ENCODE results near the gene PARD3B.
"Not testable (repeated sequence)": the region's sequence is repeated elsewhere in the genome, so short reads cannot be mapped to it uniquely, and the experiment has no call there.

PARD3B gene

DNA sequence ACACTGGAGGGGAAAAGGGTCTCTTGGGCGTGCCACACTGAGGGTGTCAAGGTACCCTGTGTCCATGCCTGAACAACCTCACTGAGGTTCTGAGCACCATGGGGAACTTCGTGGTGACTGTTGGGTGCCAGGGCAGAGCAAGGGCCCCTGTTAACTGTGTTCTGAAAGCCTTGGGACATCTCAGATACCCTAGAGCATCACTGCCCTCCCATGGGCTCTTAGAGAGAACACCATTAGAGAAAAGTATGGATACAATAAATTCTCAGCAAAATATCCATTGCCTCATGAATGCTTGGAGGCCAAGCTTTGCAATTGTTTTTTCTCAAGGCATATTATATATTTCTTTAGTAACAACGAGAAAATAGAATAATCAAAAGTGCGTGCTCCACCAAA lies 648.6 kb downstream of the PARD3B start:
- H3K4me1 Mint-ChIP-seq, result peaks cover 8% of the 10 kb centered on the region
- H3K27ac Mint-ChIP-seq, result no peak overlapping the region
- H3K4me3 Mint-ChIP-seq, result no peak overlapping the region
- ATAC-seq (no peak), DNase-seq (no peak)
- no peaks in the 10 kb centered on the region for H3K9me3 Mint-ChIP-seq
- H3K27me3 Mint-ChIP-seq, result no peaks in the 10 kb centered on the region

- ATAC-seq, result peak; percentile 49
- Mint-ChIP-seq H3K4me3 (no peak overlapping the region), H3K27me3 (no peaks in the 10 kb centered on the region), H3K27ac (no peak overlapping the region), H3K4me1 (peaks cover 8% of the 10 kb centered on the region), H3K9me3 (no peaks in the 10 kb centered on the region)
- DNase-seq, result peak; percentile 8 to 11
These were observed 652.3 kb downstream of the PARD3B start for GRCh38 chr2:205197468-205198139.

DNA sequence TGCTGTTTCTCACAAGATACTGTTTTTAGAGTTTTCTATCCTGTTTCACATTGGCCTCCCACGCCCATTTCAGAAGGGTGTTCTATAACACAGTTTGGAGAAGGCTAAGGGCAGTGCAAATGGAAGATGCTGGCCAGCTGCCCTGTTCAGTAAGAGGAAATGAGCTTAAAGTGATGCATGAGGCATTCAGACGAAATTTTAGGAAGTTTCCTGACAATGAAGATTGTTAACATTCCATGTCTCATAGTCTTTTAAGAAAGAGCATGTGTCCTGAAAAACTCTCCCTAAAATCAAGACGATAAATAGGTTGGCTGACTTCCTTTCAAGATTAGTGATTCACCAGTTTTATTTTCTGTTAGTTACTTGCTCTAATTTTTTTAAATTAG lies 652.9 kb downstream of the PARD3B start:
- peaks cover 8% of the 10 kb centered on the region for H3K4me1 Mint-ChIP-seq
- no peak for DNase-seq
- ATAC-seq, result no peak
- no peak overlapping the region for H3K27ac Mint-ChIP-seq
- no peak overlapping the region for H3K4me3 Mint-ChIP-seq
- no peaks in the 10 kb centered on the region for H3K9me3 Mint-ChIP-seq
- no peaks in the 10 kb centered on the region for H3K27me3 Mint-ChIP-seq

- DNase-seq (no peak), ATAC-seq (no peak)
- Mint-ChIP-seq H3K27ac (no peak overlapping the region), H3K4me1 (peaks cover 8% of the 10 kb centered on the region), H3K27me3 (no peaks in the 10 kb centered on the region), H3K9me3 (no peaks in the 10 kb centered on the region), H3K4me3 (no peak overlapping the region)
These were observed 654.0 kb downstream of the PARD3B start for GRCh38 chr2:205199165-205199850.

DNA sequence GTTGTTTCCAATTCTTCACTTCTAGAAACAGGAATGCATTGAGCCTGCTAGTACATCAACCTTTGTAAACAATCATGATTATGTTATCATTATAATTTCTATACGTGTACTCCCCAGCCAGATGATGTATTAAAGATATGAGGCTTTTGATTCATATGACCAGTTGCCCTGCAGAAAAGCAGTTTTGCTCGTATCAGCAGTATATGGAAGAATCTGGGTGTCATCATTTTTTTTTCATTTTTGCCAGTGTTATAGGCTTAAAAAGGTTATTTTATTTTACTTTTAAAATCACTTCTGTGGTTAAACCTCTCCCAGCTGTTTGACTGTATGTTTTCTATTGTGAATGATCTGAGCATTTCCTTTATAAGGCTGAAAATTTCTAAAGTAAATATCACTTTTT lies 665.2 kb downstream of the PARD3B start:
- no peaks in the 10 kb centered on the region for H3K27me3 Mint-ChIP-seq
- no peaks in the 10 kb centered on the region for H3K4me1 Mint-ChIP-seq
- ATAC-seq, result no peak
- no peak overlapping the region for H3K4me3 Mint-ChIP-seq
- H3K27ac Mint-ChIP-seq, result no peak overlapping the region
- DNase-seq, result no peak
- H3K9me3 Mint-ChIP-seq, result no peaks in the 10 kb centered on the region

GRCh38 chr2:205212357-205212756 lies 667.1 kb downstream of the PARD3B start:
- H3K4me3 Mint-ChIP-seq, result no peak overlapping the region
- no peak for DNase-seq
- H3K27me3 Mint-ChIP-seq, result no peaks in the 10 kb centered on the region
- no peak for ATAC-seq
- H3K4me1 Mint-ChIP-seq, result no peaks in the 10 kb centered on the region
- H3K27ac Mint-ChIP-seq, result no peak overlapping the region
- no peaks in the 10 kb centered on the region for H3K9me3 Mint-ChIP-seq

DNA sequence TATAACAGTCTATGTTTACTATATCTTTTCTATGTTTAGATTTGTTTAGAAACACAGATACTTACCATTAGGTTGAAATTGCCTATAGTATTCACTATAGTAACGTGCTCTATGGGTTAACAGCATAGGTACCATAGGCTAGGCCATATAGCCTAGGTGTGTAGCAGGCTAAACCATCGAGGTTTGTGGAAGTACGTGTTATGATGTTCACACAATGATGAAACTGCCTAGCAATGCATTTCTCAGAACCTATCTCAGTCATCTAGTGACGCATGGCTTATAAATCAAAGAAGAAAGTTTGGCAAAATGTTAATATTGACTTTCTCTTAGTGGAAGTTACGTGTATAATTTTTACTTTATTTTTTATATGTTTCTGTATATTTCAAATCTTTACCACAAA lies 670.8 kb downstream of the PARD3B start:
- Mint-ChIP-seq H3K4me1 (no peaks in the 10 kb centered on the region), H3K9me3 (no peaks in the 10 kb centered on the region), H3K27me3 (no peaks in the 10 kb centered on the region), H3K27ac (no peak overlapping the region), H3K4me3 (no peak overlapping the region)
- DNase-seq (no peak), ATAC-seq (no peak)

DNA sequence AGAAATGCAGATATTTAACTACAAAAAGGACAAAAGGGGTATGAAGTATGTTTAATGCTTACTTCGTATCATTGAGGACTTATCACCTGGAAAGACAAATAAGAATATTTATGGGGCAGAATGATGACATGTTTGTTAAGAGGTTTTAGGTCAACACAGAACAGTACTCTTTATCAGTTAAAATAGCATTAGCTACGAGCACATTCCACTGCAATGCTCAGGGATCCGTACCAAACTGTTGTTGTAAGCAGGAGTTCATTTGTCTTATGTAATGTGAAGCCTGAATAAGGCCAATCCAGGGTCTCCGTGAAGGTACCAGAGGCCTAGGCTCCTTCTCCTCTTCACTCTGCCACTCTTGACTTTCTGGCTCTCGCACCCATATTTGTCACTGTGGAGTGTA lies 671.3 kb downstream of the PARD3B start:
- H3K9me3 Mint-ChIP-seq, result no peaks in the 10 kb centered on the region
- no peak overlapping the region for H3K4me3 Mint-ChIP-seq
- no peak overlapping the region for H3K27ac Mint-ChIP-seq
- no peaks in the 10 kb centered on the region for H3K27me3 Mint-ChIP-seq
- no peaks in the 10 kb centered on the region for H3K4me1 Mint-ChIP-seq
- ATAC-seq (no peak), DNase-seq (no peak)

GRCh38 chr2:205217004-205217403 lies 671.7 kb downstream of the PARD3B start:
- Mint-ChIP-seq H3K4me1 (no peaks in the 10 kb centered on the region), H3K4me3 (no peak overlapping the region), H3K9me3 (no peaks in the 10 kb centered on the region), H3K27ac (no peak overlapping the region), H3K27me3 (no peaks in the 10 kb centered on the region)
- no peak for ATAC-seq
- no peak for DNase-seq

GRCh38 chr2:205218056-205218455 lies 672.8 kb downstream of the PARD3B start:
- no peaks in the 10 kb centered on the region for H3K9me3 Mint-ChIP-seq
- no peak overlapping the region for H3K27ac Mint-ChIP-seq
- no peak overlapping the region for H3K4me3 Mint-ChIP-seq
- ATAC-seq (no peak), DNase-seq (no peak)
- no peaks in the 10 kb centered on the region for H3K27me3 Mint-ChIP-seq
- H3K4me1 Mint-ChIP-seq, result no peaks in the 10 kb centered on the region

- not testable (repeated sequence) for H3K9me3 Mint-ChIP-seq, H3K27ac Mint-ChIP-seq, ATAC-seq, H3K4me3 Mint-ChIP-seq, H3K27me3 Mint-ChIP-seq, H3K4me1 Mint-ChIP-seq, DNase-seq
These were observed 673.5 kb downstream of the PARD3B start for GRCh38 chr2:205218816-205219215.

DNA sequence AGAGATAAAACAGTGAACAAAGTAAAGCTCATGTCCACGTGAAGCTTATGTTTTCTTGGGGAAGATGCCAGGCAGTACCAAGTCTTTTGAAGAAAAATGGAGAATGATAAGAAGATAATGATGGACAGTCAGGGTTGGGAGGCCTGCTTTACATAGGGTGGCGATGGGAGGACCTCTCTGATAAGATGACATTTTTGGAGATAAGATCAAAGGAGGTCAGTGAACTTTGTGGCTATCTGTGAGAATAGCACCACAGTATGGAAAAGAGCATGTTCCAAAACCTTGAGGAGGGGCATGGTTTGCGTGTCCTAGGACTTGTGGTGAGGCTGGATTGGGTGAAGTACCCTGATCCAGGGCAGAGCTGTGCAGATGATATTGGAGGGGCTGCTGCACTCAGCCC lies 675.3 kb downstream of the PARD3B start:
- no peak for ATAC-seq
- Mint-ChIP-seq H3K9me3 (peaks cover 0 to 5% of the 10 kb centered on the region in 2 donors), H3K4me1 (no peaks in the 10 kb centered on the region), H3K4me3 (no peak overlapping the region), H3K27me3 (no peaks in the 10 kb centered on the region), H3K27ac (no peak overlapping the region)
- no peak for DNase-seq

DNA sequence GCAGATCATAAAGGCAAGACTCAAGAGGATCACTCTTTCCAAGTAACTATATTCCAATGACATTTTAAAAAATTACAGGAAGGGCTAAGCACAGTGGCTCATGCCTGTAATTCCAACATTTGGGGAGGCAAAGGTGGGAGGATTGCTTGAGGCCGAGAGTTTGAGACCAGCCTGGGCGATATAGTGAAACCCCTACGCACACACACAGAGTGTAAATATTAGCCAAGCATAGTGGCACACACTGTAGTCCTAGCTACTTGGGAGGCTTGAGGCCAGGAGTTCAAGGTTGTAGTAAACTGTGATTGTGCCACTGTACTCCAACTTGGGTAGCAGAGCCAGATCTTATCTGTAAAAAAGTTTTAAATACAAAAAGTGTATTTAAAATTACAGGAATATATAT lies 686.8 kb downstream of the PARD3B start:
- Mint-ChIP-seq H3K4me3 (no peak overlapping the region), H3K27ac (no peak overlapping the region), H3K9me3 (peaks cover 0 to 25% of the 10 kb centered on the region in 2 donors), H3K4me1 (no peaks in the 10 kb centered on the region), H3K27me3 (no peaks in the 10 kb centered on the region)
- DNase-seq (no peak), ATAC-seq (no peak)

DNA sequence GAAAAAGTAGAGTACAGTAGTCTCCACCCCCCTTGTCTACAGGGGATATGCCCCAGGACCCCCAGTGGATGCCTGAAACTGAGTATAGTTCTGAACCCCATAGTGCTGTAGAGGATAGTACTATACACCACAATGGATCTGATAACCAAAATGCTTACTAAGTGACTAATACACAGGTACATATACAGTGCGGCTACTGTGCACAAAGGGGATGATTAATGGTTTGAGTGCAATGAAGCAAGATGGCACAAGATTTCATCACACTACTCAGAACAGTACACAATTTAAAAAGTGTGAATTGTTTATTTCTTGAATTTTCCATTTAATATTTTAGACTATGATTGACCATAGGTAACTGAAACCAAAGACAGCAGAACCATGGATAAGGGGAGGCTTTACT lies 690.2 kb downstream of the PARD3B start:
- Mint-ChIP-seq H3K9me3 (peaks cover 0 to 7% of the 10 kb centered on the region in 2 donors), H3K27me3 (no peaks in the 10 kb centered on the region), H3K4me1 (no peaks in the 10 kb centered on the region), H3K4me3 (no peak overlapping the region), H3K27ac (peak overlapping the region in 1 of 2 donors; percentile 21)
- ATAC-seq, result no peak
- DNase-seq, result no peak

DNA sequence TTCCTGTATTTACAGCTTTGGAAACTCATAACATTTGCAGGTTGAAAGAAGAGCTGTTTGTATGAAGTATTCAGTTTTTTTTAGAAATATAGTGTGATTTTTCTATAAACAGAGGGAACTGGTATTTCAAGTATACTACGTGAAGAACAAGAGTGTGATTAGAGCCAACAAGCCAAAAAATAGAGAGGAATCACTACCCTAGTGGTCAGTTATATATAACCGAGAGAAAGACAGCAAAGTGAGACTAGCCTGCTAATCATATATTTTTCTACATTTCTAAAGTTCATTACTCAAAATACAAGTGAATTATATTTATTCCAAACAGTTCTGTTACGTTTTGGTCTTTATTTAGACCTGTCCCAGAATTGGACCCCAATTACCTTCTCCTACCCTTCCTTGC lies 692.2 kb downstream of the PARD3B start:
- Mint-ChIP-seq H3K9me3 (no peaks in the 10 kb centered on the region), H3K4me1 (no peaks in the 10 kb centered on the region), H3K4me3 (no peak overlapping the region), H3K27ac (no peak overlapping the region), H3K27me3 (no peaks in the 10 kb centered on the region)
- ATAC-seq (no peak), DNase-seq (no peak)

- Mint-ChIP-seq H3K4me3 (no peak overlapping the region), H3K4me1 (no peaks in the 10 kb centered on the region), H3K9me3 (no peaks in the 10 kb centered on the region), H3K27ac (no peak overlapping the region), H3K27me3 (no peaks in the 10 kb centered on the region)
- ATAC-seq (no peak), DNase-seq (no peak)
These were observed 699.7 kb downstream of the PARD3B start for GRCh38 chr2:205245001-205245400.

DNA sequence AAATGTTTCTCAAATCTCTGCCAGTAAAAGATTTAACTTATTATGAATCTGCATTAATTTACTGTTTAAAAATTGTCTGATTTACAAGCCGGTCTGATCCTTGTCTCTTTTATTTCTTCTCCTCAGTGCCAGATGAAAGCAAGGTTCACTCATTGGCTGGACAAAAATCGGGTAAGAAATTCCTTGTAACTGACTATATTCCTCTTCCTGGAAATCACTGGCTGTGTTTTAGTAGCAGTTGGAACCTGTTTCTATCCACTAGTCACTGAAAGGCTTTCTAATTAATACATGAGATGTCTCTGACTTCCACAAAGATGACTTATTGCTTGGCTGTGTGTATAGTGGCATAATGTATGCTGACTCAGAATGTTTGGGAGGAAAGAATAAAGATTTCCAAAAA lies 700.4 kb downstream of the PARD3B start:
- no peak overlapping the region for H3K4me3 Mint-ChIP-seq
- no peaks in the 10 kb centered on the region for H3K27me3 Mint-ChIP-seq

More for the DNA sequence above, 700.4 kb downstream of the PARD3B start:
- Mint-ChIP-seq H3K4me1 (no peaks in the 10 kb centered on the region), H3K27ac (no peak overlapping the region), H3K9me3 (no peaks in the 10 kb centered on the region)
- no peak for ATAC-seq
- DNase-seq, result no peak
